Measurements from ENCODE around the gene STRA6. TPM values are rescaled to one million over a fixed set of nuclear protein-coding genes. Genes with fewer than 3 reads are reported as not detected.

STRA6 gene
- total RNA-seq, 1 experiment from 2014 or later = 0.54 TPM

GRCh38 chr15:74225928-74226327, 23.3 kb upstream of the STRA6 start (continued):
- no peak for TF ChIP-seq ZFX (IDR thresholded peaks at IDR 0.05)
- no peak for TF ChIP-seq ZNF274 (IDR thresholded peaks at IDR 0.05; ENCODE audit: low read depth, low read length)
- TF ChIP-seq CTCF (IDR thresholded peaks at IDR 0.05 in 2 of 3, conservative IDR thresholded peaks at IDR 0.05 in 1 of 3; ENCODE audit: borderline replicate concordance in 1 of 3, insufficient read depth in 1 of 3, low read depth in 2 of 3, low read length in 2 of 3) = no peak
- TF ChIP-seq JUND (IDR thresholded peaks at IDR 0.05) = no peak
- TF ChIP-seq POLR2AphosphoS5 (IDR thresholded peaks at IDR 0.05; ENCODE audit: low read depth, low read length) = no peak
- no peak for TF ChIP-seq MAX (IDR thresholded peaks at IDR 0.05)
- TF ChIP-seq TCF7L2 (IDR thresholded peaks at IDR 0.05; ENCODE audit: borderline replicate concordance, extremely low read depth, insufficient read depth, insufficient read length) = no peak

- POLR2A ChIA-PET = no interaction called here
- ATAC-seq = no peak
- RAD21 ChIA-PET (ENCODE audit: low non-redundant PET in 1 of 2, low total read pairs in 2 of 2, uncharacterized antibody in 2 of 2, unreplicated experiment in 2 of 2) = no interaction called here
- Histone ChIP-seq H3K27ac (ENCODE audit: low read depth, low read length) (no peak overlapping the region), H3K4me1 (ENCODE audit: control insufficient read depth in 1 of 2, insufficient read depth in 2 of 2, low read length in 2 of 2) (peaks cover 0 to 6% of the 10 kb centered on the region in 2 experiments; a peak in 1 of 4 replicates), H3K4me2 (ENCODE audit: low read length) (no peak overlapping the region), H3K9me2 (ENCODE audit: insufficient read depth) (no peaks in the 10 kb centered on the region), H3K9ac (ENCODE audit: low read length) (no peak overlapping the region), H3K79me2 (ENCODE audit: insufficient read depth, low read length) (no peaks in the 10 kb centered on the region), H4K20me1 (ENCODE audit: insufficient read depth) (no peaks in the 10 kb centered on the region), H3K4me3 (replicated peaks in 1 of 2; ENCODE audit: low read depth in 1 of 2, low read length in 2 of 2) (no peak overlapping the region), H2AFZ (ENCODE audit: low read depth, low read length, poor library complexity, severe bottlenecking) (no peak overlapping the region), H3K36me3 (ENCODE audit: control insufficient read depth in 1 of 2, insufficient read depth in 2 of 2, low read length in 2 of 2) (no peaks in the 10 kb centered on the region), H3K9me3 (ENCODE audit: control insufficient read depth in 1 of 2, insufficient read depth in 1 of 2, low read depth in 1 of 2, low read length in 2 of 2) (no peaks in the 10 kb centered on the region), H3K27me3 (ENCODE audit: insufficient read depth, low read length) (peaks cover 13% of the 10 kb centered on the region; the same call in 1 of the 2 replicates)
- intact Hi-C loops (cut with micrococcal nuclease) = no loop called here
- CTCF ChIA-PET = no interaction called here
- BruUV-seq (replicated peaks) = no TSS peak
- DNase-seq (ENCODE audit: low read depth, low spot score) = no peak
- TF ChIP-seq EGR1 (IDR thresholded peaks at IDR 0.05; ENCODE audit: low read depth) = no peak
- TF ChIP-seq SP1 (IDR thresholded peaks at IDR 0.05; ENCODE audit: low read depth) = no peak
- no peak for TF ChIP-seq SRF (IDR thresholded peaks at IDR 0.05; ENCODE audit: low read depth)
- TF ChIP-seq CTCF (IDR thresholded peaks at IDR 0.05 in 2 of 3, conservative IDR thresholded peaks at IDR 0.05 in 1 of 3; ENCODE audit: borderline replicate concordance in 1 of 3, insufficient read depth in 1 of 3, low read depth in 2 of 3, low read length in 2 of 3) = no peak
- TF ChIP-seq TCF7L2 (IDR thresholded peaks at IDR 0.05; ENCODE audit: borderline replicate concordance, extremely low read depth, insufficient read depth, insufficient read length) = no peak
- no peak for TF ChIP-seq JUND (IDR thresholded peaks at IDR 0.05)
- TF ChIP-seq, protein P1, sequence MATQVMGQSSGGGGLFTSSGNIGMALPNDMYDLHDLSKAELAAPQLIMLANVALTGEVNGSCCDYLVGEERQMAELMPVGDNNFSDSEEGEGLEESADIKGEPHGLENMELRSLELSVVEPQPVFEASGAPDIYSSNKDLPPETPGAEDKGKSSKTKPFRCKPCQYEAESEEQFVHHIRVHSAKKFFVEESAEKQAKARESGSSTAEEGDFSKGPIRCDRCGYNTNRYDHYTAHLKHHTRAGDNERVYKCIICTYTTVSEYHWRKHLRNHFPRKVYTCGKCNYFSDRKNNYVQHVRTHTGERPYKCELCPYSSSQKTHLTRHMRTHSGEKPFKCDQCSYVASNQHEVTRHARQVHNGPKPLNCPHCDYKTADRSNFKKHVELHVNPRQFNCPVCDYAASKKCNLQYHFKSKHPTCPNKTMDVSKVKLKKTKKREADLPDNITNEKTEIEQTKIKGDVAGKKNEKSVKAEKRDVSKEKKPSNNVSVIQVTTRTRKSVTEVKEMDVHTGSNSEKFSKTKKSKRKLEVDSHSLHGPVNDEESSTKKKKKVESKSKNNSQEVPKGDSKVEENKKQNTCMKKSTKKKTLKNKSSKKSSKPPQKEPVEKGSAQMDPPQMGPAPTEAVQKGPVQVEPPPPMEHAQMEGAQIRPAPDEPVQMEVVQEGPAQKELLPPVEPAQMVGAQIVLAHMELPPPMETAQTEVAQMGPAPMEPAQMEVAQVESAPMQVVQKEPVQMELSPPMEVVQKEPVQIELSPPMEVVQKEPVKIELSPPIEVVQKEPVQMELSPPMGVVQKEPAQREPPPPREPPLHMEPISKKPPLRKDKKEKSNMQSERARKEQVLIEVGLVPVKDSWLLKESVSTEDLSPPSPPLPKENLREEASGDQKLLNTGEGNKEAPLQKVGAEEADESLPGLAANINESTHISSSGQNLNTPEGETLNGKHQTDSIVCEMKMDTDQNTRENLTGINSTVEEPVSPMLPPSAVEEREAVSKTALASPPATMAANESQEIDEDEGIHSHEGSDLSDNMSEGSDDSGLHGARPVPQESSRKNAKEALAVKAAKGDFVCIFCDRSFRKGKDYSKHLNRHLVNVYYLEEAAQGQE (IDR thresholded peaks at IDR 0.05; ENCODE audit: low read depth) = no peak
- TF ChIP-seq ZFX (IDR thresholded peaks at IDR 0.05) = no peak
- no peak for TF ChIP-seq POLR2AphosphoS5 (IDR thresholded peaks at IDR 0.05; ENCODE audit: low read depth, low read length)
- TF ChIP-seq ATF3 (IDR thresholded peaks at IDR 0.05) = no peak
- no peak for TF ChIP-seq MAX (IDR thresholded peaks at IDR 0.05)
- TF ChIP-seq YY1 (IDR thresholded peaks at IDR 0.05; ENCODE audit: extremely low read depth, insufficient replicate concordance, low read depth, low read length) = no peak
These were observed 19.9 kb upstream of the STRA6 start for GRCh38 chr15:74222240-74223119.

Measured in HCT116 (cell line).